GM12892 (cell line): Measurements from ENCODE around the gene SLC13A2.

ENCODE experiments used
- POLR2A ChIP-seq: IDR thresholded peaks from 2 replicates; pipeline ENCODE4 v1.6.1; 2011; ENCODE audit warnings: low read depth, low read length, control low read depth
- TAF1 ChIP-seq: IDR thresholded peaks from 2 replicates; pipeline ENCODE4 v1.6.1; 2011; ENCODE audit warnings: low read depth, mild to moderate bottlenecking, control low read depth, low read length, borderline replicate concordance

DNA sequence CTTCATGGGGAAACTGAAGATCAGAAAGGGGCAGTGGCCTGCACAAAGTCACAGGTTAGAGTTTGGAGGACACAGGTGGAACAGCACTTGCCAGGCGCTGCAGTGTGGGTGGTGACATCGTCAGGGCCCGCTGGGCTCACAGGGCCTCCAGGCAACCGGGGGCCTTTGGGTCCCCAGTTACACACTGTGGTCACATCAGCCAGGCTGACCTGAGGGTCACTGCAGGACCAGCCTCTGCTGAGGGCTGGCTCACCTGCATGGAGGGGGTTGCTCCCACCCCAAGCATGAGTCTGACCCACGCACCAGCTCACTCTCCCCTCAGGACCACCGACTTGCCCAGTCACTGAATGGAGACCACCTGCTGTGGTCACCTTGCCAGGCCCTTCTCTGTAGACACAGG is 49.7 kb downstream of the SLC13A2 start:
- TF ChIP-seq POLR2A = no peak
- TF ChIP-seq TAF1 = no peak
